ENCODE data around the gene EPB41L4A.
"Not testable (repeated sequence)": the region's sequence is repeated elsewhere in the genome, so short reads cannot be mapped to it uniquely, and the experiment has no call there.

EPB41L4A gene

DNA sequence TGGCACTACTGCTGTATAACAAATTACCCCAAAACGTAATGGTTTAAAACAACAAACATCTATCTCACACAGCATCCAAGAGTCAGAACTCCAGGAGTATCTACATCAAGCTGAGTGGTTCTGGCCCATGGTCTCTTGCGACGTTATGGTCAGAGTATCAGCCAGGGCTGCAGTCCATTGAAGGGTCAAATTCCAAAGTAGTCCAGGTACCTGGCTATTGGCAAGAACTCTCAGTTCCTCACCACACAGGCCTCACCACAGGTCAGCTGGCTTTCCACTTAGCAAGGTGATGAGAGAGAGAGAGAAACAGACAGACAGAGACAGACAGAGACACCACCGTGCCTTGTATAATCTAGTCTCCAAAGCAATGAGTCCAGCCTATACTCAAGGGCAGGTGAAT, 22.6 kb downstream of the EPB41L4A start:
- DNase-seq: no peak

DNA sequence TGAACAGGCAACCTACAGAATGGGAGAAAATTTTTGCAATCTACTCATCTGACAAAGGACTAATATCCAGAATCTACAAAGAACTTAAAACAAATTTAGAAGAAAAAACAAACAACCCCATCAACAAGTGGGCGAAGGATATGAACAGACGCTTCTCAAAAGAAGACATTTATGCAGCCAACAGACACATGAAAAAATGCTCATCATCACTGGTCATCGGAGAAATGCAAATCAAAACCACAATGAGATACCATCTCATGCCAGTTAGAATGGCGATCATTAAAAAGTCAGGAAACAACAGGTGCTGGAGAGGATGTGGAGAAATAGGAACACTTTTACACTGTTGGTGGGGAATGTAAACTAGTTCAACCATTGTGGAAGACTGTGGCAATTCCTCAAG, 23.8 kb downstream of the EPB41L4A start:
- DNase-seq: not testable (repeated sequence)

DNA sequence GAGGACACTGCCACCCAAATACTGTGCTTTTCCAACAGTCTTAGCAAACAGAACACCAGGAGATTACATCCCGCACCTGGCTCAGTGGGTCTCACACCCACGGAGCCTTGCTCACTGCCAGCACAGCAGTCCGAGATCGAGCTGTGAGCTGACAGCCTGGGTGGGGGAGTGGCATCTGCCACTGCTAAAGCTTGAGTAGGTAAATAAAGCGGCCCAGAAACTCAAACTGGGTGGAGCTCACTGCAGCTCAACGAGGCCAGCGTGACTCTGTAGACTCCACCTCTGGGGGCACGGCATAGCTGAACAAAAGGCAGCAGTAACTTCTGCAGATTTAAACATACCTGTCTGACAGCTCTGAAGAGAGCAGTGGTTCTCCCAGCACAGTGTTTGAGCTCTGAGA, 28.8 kb downstream of the EPB41L4A start:
- no peak for DNase-seq

DNA sequence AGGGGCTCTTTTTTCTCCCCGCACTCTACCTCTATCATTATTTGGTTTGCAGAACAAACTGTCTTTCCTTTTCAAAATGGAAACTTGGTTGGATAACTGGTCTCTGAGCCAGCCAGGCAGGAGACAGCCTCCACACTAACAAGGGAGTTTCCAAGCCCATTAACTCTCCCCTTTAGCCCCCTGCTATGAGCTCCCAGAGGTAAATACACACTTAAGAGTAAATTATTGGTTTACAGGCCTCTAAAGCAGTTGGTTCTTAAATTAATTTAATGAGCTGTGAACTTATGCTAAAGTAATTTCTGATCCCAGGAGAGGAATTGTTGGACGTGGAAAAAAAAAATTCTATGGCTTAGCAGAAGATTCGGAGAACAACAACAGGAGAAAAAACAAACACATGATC, 30.3 kb downstream of the EPB41L4A start:
- DNase-seq: no peak

DNA sequence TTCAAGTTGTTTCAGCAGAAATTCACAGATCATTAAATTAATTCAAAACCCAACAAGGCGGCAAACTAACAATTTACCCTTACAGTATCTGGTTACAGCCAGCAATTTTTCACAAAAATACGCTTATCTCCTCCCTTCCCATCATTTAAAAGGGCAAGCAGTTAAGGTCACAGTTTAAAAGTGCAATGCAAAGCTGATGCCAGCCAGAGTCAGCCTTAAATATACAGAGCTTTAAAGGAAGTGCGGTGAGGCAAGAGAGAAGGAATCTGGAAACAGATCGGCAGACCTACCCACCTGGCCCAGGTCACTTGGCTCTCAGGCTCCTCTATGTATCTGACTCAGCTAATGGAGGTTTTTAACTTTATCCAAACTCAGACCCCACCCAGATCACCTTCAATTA, 31.0 kb downstream of the EPB41L4A start:
- no peak for DNase-seq

- no peak for DNase-seq
Measured at GRCh38 chr5:112386766-112387165, 32.3 kb downstream of the EPB41L4A start.

DNA sequence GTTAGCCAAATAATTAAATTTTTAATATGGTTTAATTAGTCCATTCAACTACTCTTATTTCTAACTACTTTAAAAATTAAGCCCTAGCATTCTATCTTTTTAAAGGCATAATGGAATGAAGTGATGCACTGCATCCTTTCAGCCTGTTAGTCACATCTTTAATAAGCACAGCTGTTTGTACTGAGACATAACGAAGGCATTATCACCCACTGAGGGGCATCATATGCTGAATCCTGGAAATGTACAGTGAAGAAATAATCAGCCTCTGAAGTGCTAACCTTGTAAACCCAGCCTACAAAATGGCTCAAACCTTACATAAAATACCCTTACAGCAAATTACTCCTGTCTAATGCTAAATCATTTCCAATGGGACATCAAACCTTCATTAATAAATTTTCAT, 33.1 kb downstream of the EPB41L4A start:
- DNase-seq: no peak

DNA sequence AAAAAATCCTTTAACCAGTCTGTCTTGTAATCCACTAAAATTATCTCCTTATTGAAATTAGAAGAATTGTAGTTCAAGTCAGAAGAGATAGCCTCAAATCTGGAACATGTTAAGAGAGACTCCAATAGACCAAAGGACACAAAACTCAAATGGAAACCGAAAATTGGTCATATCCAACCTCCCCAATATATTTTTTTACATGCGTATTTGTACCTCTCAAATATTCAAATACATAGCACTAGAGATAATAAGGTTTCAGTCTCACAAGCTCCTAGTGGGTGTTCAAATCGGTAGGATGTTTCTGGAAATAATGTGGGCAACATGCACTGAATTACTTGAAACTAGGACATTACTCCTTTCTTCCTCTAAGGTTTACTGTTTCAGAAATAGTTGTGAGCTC, 33.5 kb downstream of the EPB41L4A start:
- no peak for DNase-seq

GRCh38 chr5:112384523-112384922, 34.6 kb downstream of the EPB41L4A start:
- DNase-seq: no peak

DNA sequence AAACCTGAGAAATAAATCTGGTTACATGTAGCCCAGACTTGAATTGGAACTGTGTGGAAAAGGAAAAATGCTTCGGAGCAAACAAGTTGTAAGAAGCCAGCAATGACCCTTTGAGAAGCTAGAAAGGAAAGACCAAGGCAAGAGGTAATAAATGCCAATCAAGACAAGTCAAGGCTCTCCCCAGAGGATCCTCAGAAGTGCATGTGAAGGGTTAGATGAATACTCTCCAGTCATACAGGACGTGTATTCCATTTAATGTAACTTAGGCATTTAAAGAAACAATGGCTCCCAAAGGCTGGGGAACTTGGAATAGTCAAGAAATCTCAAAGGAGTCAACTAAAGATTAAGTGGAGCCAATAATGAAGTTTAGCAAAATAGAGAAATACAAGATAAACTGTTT, 36.2 kb downstream of the EPB41L4A start:
- DNase-seq: no peak

DNA sequence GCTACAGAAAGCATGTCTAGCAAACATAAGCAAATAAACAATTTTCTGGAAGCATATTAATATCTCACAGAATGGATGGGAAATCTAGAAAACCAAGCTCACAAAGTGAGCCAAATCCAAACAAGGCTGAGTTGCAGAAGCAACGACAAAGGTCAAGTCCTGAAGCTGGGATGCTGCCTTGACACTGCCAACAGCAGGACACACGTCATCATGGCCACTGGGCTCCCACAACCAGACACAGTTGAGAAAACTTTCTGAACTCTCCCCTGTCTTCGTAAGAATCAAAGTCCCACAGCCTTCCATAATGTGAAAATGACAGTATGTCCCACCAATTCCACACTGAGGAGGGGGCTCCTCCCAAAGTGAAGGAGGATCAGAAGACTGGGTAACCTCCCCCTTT, 37.6 kb downstream of the EPB41L4A start:
- DNase-seq: no peak

DNA sequence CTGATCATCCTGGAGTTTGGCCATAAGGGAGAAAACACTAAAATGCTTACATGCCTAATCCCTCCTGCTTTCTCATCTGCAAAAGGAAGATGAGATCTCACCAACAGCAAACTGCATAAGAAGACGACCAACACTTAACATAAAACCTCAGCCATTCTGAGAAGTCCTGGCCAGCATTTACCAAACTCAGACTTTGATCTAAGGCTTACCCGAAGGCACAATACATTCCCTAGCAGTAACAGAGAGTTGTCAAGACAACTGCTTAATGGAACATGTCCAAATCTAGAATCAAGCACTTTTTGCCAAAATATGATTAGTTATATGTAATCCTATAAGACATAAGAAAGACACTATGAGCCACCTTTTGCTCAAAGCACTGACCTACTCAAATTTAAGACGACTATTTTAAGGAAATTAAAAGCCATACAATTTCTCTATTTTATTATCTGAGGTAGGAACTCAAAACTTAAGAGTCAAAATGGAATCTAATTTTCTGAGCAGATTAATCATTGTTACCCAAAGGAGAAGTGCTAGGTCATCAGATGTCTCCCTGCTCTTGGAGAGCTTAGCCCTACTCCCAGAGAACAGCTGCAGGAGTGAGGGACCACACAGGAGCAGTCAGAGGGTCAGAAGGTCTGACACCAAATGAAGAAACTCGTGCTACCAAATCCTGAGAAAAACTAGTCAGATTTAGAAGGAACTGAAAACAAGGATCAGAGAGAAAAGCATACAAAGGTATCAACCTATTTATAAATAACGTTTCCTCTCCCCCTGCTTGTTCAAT, 39.3 kb downstream of the EPB41L4A start:
- DNase-seq: no peak

GRCh38 chr5:112374818-112375217, 44.3 kb downstream of the EPB41L4A start:
- DNase-seq: no peak

DNA sequence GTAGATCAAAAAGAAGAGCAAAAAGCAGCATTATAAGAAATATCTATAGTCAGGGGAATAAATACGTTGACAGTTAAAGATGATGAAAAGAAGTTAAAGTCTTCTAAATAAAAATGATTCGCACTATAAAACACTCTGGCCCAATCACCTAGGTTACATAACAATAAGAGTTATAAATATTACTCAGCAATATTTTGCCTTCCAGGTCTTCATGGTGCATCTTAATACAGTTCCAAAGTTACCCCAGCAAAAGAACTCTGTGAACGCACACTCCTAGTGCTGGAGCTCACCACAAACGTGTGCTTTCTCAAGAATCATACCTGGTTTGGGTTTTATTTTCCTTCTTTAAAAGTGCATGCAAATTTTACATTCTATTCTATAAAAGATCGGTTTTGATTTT, 44.7 kb downstream of the EPB41L4A start:
- DNase-seq: no peak

DNA sequence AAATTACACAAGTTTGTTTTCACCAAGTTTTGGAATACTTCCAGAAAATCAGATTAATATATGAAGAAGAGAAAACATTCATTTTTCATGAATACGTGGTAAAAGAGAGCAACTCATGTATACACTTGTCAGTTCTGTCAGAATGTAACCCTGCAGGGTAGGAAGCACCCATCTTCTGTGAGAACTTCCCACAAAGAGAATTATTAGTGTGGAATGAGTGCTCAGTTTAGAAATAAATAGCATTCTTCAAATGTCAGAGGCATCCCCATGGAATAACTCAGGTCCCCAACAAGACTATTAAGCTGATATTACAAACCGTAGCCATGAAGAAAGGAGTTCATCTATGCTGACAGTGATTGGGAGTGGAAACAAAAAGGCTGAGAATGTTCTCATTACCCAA, 45.2 kb downstream of the EPB41L4A start:
- DNase-seq: no peak

- DNase-seq: no peak
Measured at GRCh38 chr5:112372543-112372942, 46.5 kb downstream of the EPB41L4A start.

DNA sequence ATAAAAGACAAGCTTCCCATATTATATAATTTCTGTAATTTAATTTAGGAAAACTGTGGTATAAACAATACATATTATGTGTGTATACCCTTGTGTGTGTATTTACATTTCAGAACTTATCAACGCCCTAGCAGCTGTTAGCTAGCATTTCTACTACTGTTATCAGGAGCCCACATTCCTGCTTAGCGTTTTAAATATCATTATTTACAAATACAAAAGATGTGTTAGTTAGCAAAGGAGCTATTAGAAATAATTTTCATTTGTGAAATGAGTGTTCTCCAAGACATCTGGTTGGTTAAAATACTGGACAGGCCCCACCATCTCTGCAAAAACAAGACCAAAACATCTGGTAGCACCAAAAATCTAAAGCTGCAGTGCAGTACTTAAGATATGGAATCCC, 48.0 kb downstream of the EPB41L4A start:
- DNase-seq: no peak

DNA sequence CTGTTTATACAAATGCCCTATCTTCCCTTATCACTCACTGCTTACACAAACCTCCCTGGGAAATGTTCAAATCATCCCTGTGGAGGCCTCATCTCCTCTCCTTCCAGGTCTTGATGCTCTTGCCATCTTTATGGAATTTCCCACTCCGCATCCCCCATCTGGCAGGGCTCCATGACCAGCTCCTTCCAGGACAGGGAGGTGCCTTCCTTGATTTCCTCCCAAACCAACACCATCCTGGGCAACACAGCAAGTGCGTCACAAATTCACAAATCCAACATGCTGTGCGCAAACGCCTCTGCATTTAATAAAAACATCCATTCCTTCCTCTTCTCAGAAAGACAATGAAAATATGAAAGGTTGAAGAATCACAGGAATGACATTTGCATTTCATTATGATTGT, 51.7 kb downstream of the EPB41L4A start:
- no peak for DNase-seq

GRCh38 chr5:112366987-112367386, 52.1 kb downstream of the EPB41L4A start:
- no peak for DNase-seq

- not testable (repeated sequence) for DNase-seq
Measured at GRCh38 chr5:112360740-112361139, 58.3 kb downstream of the EPB41L4A start.

GRCh38 chr5:112356178-112356956, 62.7 kb downstream of the EPB41L4A start:
- DNase-seq: no peak

- no peak for DNase-seq
Measured at GRCh38 chr5:112355058-112355685, 63.9 kb downstream of the EPB41L4A start.

DNA sequence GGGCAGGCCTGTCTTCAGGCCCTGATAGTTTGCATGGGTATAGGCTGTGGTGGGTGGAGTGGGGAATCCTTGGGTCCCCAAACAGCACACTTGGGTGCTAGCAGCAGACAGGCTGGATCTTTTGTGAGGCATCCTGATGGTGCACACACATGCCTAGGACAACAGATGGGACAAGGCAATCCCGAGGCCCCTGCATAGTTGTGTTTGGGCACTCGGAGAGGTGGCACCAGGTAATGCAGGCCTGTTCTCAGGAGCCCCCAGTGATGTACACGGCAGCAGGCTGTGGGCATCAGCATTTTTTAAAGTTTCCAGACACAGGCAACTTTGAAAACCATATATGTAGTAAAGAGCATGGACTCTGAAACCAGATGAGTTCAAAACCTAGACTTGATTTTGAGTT, 65.4 kb downstream of the EPB41L4A start:
- DNase-seq: no peak

- DNase-seq: no peak
Measured at GRCh38 chr5:112351225-112351624, 67.9 kb downstream of the EPB41L4A start.
